Measurements from ENCODE around the gene BTD.

The BTD gene, protein sequence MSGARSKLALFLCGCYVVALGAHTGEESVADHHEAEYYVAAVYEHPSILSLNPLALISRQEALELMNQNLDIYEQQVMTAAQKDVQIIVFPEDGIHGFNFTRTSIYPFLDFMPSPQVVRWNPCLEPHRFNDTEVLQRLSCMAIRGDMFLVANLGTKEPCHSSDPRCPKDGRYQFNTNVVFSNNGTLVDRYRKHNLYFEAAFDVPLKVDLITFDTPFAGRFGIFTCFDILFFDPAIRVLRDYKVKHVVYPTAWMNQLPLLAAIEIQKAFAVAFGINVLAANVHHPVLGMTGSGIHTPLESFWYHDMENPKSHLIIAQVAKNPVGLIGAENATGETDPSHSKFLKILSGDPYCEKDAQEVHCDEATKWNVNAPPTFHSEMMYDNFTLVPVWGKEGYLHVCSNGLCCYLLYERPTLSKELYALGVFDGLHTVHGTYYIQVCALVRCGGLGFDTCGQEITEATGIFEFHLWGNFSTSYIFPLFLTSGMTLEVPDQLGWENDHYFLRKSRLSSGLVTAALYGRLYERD

DNA sequence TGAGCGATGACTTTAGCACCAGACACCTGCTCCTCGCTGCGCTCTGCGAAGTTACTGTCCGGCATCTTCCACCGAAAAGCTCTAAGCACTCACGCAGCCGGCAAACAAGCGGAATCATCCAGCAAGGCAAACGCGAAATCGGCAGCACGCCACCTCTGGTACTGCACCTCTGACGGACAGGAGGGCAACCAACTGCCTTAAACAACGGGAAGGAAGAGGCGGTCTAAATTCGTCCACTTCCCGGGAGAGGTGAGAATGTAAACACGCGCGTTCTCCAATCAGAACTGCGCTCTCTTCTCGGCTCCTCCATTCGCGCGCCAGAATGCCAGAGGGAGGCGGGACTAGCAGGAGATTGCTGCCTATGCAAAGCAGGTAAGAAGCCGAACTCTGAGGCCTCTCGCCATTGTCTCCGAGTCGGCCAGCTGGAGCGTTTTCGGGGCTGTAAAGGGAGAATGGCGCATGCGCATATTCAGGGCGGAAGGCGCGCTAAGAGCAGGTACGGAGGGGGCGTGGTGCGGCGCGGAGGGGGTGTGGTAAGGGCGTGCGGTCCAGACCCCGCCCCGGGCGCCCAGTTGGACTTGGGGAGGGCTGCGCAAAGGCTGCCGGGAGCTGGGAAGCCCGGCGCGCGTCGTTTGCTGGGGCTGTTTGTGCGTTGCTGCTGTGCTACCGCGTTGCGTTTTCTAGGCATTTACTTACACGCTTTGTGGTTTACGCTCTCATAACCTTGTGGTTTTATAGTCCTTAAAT lies at the start of gene BTD, which contains the start of gene HACL1:
TSS of gene BTD (plus strand) at position 347 of the 747 bp plus-strand sequence. CDS start 33,695 bp downstream, outside the sequence.
TSS of gene HACL1 (minus strand) at position 171 of the 747 bp plus-strand sequence. CDS start at position 65, 106 bp downstream.
- in situ Hi-C loops (cut with HindIII; ENCODE audit: low sequenced_read_pairs), result no loop called here

DNA sequence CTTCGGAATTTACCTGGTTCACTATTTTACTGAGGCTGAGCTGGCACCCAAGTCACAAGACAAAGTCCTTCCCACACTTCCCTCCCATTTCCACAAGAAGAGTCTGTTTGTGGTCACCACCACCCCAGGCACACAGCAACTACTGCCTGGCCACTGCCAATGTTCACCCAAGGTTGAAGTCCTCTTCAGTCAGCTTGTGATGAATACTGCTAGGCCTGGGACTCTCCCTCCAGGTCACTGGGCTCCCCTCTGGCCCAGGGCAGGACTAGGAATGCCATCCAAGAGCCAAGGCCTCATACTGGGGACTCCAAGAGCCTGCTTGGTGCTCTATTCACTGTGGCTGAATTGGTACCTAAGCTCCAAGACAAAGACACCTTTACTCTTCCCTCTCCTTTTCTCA lies 49.6 kb upstream of the BTD start:
- in situ Hi-C loops (cut with HindIII; ENCODE audit: low sequenced_read_pairs), result no loop called here

DNA sequence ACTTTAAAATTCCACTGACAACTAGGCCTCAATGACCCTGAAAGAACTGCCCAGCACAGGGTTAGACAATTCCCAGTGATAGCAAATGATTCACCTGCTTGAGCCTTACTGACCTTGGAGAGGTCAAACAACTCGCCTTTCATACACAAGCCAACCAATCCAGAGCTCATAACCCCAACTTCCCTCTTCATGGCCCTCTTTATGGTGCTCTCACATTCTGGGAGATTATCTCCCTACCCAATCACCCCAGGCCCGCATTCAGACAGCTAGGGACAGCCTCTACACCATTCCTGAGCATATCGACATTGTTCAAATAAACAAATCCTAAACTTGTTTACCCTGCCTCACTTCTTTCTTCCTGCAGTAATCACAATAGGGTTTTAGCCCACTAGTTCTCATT lies 47.8 kb upstream of the BTD start:
- in situ Hi-C loops (cut with HindIII; ENCODE audit: low sequenced_read_pairs), result no loop called here

DNA sequence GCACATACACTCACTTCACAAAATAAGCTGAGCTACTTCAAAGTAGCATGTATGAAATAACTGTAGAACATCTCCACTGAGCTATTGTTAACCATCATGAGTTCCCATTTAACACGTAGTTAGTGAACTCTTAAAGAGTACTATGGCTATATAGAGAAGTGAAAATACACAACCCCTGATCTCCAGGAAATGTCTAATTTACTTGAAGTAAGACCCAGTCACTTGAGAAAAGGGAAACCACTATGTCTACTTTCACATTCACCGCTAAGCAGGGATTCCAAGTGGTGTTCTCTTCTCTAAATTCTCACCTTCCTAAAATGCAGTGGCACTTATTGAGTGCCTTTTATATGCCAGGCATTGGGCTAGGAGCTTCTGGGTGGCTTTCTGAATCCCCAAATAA lies 45.0 kb upstream of the BTD start:
- in situ Hi-C loops (cut with HindIII; ENCODE audit: low sequenced_read_pairs), result no loop called here

DNA sequence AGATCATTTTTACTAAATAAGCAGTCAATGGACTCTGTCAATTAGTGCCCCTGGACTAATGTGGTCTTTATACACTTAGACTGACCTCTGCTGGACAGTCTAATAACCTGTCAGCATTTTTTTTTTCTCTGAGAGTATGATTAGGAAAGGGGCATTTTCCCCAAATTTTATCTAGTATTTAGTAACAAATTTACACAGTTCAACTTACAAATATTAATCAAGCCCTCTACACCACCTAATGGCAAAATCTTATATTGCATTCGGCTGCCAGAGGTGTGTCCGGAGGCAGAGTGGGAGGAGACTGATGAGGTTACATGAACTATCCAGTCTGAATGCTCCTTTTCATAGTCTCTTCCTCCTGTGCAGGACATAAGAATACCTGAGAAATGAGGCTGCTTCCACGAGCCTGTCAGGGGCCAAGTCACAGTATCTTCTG lies 44.0 kb upstream of the BTD start:
- in situ Hi-C loops (cut with HindIII; ENCODE audit: low sequenced_read_pairs), result no loop called here

DNA sequence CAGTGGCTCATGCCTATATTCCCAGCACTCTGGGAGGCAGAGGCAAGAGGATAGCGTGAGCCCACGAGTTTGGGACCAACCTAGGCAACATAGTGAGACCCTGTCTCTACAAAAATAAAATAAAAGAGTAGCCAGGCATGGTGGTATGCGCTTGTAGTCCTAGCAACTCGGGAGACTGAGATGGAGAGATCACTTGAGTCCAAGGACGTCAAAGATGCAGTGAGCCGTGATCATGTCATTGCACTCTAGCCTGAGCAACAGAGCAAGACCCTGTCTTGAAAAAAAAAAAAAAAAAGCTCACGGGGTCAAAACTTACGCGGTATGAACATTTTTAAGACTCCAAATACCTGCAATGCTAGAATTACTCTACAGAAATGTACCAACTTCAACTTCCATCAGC lies 43.0 kb upstream of the BTD start:
- in situ Hi-C loops (cut with HindIII; ENCODE audit: low sequenced_read_pairs), result no loop called here

DNA sequence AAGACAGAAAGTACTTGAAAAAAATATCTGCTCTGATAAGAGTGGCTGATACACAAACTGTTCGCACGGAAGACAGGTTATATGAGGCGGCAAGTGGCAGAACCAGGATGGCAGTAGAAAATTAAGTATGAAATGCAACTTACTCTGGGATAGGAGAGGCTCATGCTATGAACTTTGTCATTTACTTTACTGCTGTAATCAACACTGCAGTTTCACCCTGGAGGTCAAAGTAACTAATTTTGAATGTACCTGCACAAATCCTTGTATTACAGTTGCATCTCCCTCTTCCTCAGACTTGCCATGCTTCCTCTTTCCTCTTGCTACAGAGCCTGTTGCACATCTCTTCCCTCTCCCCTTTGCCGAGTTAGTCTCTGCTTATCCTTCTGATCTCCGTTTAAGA lies 39.0 kb upstream of the BTD start:
- in situ Hi-C loops (cut with HindIII; ENCODE audit: low sequenced_read_pairs), result no loop called here

DNA sequence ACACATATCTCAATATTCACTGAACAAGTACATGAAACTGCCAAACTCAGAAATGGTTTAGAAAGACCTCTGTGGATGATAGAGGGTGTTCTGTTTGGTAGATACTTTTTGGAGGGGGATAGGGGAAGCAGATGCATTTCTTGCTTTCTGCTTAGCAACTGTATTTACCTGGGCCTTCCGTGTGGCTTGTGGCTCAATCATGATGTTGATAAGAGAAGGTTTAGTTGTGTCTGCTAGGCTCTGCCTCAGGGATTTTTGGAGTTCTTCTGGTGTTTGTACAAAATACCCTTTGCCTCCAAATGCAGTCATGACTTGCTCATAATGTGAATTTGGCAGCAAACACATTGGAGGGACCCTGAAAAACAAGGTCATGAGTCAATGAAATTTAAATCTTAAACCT lies 38.4 kb upstream of the BTD start:
- in situ Hi-C loops (cut with HindIII; ENCODE audit: low sequenced_read_pairs), result no loop called here

DNA sequence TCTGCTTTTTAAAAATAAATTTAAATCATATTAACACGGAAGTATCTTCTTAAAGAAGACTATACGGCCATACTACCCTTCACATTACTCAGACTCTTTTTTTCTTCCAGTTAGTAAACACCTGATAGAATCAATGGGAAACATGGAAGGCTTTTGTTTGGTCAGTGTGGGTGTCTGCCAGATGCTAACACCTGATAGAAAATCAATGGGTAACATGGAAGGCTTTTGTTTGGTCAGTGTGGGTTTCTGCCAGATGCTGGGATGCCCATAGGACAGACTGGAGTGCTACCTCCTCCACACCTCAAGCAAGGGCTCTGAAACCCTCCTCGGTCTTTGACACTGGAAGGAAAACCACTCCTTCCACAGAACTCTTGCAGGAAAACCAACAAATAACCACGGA lies 29.4 kb upstream of the BTD start:
- in situ Hi-C loops (cut with HindIII; ENCODE audit: low sequenced_read_pairs), result no loop called here

DNA sequence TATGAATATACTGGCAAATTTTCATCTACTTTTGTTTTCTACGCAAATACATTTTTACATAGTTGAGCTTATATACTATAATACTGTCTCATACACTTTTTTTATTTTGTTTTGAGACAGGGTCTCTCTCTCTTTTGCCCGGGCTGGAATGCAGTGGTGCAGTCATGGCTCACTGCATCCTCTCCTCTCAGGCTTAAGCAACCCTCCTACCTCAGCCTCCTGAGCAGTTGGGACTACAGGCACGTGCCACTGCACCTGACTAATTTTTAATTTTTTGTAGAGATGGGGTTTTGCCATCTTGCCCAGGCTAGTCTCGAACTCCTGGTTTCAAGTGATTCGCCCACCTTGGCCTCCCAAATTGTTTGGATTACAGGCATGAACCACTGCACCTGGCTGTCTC lies 26.1 kb upstream of the BTD start:
- in situ Hi-C loops (cut with HindIII; ENCODE audit: low sequenced_read_pairs), result no loop called here

DNA sequence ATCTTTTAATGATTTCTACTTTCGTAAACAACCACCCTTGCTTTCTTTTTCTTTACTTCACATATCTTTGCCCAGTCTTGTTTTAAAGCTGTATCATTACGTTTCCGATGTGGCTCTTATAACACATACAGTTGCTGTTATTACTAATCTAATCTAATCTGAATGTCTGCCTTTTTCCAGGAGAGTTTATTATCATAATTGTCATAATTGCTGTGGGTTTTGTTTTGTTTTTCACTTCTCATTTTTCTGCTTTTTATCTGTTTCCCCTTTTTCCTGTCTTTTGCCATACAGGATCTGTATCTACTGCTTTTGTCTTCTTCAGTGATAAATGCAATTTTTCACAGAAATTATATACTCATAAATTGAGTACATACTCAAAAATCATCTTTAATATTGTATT lies 25.1 kb upstream of the BTD start:
- in situ Hi-C loops (cut with HindIII; ENCODE audit: low sequenced_read_pairs), result no loop called here

DNA sequence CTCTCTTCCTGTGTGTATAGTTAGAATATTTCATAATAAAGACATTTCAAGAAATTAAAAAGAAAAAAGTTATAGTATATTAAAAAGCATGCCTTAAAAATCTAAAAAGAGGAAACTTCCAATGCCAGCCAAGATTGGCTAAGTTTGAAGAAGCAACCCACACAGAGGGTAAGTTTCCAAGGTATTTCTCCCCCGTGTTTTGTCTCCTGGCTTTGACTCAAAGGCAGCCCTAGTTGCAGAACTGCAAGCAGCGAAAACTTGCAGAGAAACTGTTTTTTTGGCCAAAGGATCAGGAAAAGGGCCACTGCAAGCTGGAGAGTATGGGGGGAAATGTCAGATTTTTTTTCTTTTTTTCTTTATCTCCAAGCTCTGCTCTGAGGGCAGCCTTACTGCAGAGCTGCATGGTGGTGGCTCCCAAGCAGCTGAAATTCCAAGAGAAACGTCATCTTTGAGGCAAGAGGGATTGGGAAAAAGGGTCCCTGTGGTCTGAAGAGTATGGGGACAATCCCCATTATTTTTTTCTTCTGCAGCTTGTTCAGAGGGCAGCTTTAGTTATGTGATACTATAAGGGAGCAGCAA lies 23.2 kb upstream of the BTD start:
- in situ Hi-C loops (cut with HindIII; ENCODE audit: low sequenced_read_pairs), result no loop called here

DNA sequence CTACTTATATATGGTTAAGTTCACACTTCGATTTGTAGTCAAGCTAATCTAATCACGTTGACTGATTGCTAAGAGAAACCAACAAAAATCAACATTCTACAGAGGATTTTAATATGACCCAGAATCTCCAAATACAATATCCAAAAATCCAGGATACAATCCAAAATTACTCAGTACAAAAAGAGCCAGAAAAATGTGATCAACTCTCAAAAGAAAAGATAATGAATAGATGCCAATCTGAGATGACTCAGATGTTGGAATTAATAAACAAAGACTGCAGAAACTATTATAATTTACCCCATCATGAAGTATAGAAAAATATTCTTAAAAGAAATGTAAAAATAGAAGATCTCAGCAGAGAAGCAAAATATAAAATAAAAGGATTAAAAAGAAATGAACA lies 22.5 kb upstream of the BTD start:
- in situ Hi-C loops (cut with HindIII; ENCODE audit: low sequenced_read_pairs), result no loop called here

DNA sequence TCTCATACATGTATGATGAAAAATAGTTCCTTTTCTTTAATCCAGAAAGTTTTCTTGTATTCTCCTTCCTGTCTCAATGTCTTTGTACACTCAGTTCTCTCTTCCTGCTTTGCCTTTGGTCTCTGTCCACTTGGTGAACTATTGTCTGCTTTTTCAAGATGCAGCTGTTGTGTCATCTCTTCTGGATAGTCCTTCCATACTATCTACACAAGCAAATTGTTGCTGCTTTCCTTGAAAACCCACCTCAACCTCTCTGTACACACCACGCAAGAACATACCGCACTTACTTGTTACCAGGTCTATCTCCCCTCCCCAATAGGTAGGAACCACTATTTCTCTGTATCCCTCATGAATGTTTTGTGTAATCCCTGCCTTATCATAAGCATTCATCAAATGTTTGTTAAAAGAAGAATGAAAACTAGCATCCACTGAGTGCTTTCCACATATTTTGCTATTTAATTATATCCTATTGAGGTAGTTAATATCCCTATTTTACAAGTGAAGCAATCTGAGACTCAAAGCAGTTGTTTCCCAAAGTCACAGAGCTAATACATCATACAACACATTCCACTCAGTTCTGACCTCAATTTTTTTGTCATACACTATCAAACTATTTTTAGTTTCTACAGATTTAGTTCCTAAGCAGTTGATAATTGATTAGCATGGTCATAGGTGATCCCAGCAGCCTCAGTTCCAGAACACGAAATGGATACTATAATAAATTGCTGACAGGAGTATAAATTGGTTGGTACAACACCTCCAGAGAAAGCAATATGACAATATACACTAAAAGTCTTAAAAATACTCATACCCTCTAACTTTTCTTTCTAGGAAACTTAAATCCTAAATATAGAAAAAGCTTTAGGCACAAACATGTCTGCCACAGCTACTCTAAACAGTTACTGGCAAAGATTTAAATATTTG lies 19.8 kb upstream of the BTD start:
- in situ Hi-C loops (cut with HindIII; ENCODE audit: low sequenced_read_pairs), result no loop called here

DNA sequence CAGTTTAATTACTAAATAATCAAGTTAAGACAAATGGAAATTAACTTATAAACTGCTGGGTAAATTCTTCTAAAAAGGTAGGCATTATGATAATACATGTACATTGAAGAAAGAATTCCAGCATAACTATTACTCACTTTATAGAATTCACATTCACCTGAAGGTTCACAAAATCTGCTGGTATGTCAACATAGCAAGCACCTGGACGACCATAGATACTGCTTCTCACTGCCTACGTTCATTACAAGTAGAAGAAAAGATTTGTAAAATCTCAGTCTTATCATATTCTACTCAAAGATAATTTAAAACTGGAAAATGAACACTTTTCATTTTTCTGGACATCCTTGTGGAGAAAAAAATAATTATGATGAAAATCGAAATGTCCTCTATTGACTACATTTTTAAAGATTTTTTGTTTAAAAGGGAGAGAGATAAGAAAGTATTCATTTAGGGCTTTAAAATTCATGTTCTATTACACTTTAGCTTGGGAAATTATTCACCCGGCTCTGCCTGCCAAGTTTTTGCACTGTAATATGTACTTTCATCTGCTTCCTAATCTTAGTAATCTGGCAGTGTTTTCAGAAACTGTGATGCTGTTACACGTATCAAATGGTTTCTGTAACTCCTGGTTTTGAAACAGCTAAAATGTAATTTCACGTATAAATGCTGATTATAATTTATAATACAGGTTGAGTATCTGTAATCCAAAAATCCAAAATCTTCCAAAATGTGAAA lies 16.3 kb upstream of the BTD start:
- in situ Hi-C loops (cut with HindIII; ENCODE audit: low sequenced_read_pairs), result no loop called here

DNA sequence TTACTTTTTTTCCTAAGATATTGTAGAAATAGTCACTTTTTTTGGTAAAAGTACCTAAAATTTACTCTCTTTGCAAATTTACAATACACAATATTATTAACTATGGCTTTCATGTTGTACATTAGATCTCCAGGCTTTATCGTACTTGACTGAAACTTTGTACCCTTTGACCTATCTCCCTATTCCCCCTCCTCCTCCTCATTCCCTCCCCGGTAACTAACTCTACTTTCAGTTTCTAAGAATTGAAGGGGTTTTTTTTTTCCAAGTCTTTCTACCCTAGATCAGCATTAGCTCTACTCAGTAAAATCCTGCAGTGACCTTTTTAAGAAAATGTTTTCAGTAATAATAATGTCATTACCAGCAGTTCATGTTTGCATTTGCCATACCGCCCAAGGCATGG lies 10.3 kb upstream of the BTD start:
- in situ Hi-C loops (cut with HindIII; ENCODE audit: low sequenced_read_pairs), result no loop called here

DNA sequence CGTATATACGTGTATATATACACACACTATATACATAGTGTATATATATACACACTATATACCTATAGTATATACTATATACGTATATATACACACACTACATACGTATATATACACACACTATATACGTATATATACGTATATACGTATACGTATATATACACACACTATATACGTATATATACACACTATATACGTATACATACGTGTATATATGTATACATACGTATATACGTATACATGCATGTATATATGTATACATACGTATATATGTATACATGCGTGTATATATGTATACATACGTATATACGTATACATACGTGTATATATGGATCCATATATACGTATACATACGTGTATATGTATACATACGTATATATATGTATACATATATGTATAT lies 9.6 kb upstream of the BTD start:
- in situ Hi-C loops (cut with HindIII; ENCODE audit: low sequenced_read_pairs), result no loop called here

DNA sequence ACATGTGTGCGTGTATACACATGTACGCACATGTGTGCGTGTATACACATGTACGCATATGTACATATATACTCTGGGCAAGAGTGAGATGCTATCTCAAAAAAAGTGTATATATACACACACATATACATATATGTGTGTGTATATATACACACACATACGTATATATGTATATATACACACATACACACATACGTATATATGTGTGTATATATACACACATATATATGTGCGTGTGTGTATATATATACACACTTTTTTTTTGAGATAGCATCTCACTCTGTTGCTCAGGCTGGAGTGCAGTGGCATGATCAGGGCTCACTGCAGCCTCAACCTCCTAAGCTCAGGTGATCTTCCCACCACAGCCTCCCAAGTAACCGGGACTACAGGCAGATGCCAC lies 8.6 kb upstream of the BTD start:
- in situ Hi-C loops (cut with HindIII; ENCODE audit: low sequenced_read_pairs), result no loop called here

DNA sequence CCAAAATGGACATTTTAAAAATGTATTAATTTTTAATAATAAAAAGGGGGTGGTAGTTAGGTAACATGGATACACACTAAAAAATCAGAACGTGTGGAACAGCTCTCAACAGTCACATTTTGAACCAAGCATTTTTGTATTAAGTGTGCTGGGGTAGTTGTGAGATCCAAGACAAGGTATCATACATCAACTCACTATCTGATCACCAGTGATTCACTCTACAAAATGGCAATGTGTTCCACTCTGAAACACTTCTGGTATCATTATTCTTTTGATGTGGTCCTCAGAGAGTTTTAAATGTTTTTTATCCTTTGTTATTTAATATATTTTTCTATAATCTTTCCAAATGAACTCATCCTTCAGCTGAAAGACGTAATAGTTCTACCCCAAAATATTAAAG lies 5.6 kb upstream of the BTD start:
- in situ Hi-C loops (cut with HindIII; ENCODE audit: low sequenced_read_pairs), result no loop called here

DNA sequence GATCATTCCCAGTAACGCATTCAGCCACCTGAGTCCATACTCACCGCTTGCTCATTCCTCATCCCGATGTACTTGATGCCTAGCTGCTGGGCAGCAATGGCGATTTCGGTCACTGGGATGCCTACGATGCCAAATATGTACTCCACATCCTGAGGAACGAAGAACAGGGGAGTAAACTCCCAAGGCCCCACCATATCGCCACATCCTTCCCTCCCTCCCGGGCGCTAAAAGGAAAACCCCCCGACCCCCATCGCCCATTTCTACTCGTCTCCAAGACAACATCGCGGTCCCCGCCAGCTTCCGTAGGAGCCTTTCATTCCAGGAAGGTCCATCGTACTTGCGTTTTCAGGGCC lies 523 bp upstream of the BTD start:
- in situ Hi-C loops (cut with HindIII; ENCODE audit: low sequenced_read_pairs), result no loop called here

Data from DLD1 (cell line).